HPDE6-E6E7 (cell line): ENCODE results near the gene IL1RAPL2.

Experiments used
- DNase-seq: peaks from one replicate; pipeline ENCODE4 v3.0.0; 2011; ENCODE audit warnings: missing footprints; ENCODE audit errors: extremely low spot score

The IL1RAPL2 gene

GRCh38 chrX:105266456-105266855 is 700.5 kb downstream of the IL1RAPL2 start:
- DNase-seq, result no peak

DNA sequence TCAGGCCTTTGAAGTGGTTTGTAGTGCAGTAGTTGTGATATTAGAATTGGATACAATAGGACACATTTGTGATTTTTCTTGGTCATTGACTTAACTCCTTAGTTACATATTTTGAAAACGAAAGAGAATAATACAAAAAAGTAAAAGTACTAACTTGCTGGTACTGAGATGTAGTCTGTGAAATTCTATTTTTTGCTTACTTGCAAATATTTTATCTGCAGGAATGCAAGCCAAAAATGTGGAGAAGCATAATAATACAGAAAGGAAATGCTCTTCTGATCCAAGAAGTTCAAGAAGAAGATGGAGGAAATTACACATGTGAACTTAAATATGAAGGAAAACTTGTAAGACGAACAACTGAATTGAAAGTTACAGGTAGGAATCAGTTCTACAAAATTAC is 701.2 kb downstream of the IL1RAPL2 start:
- no peak for DNase-seq

GRCh38 chrX:105269386-105269785 is 703.4 kb downstream of the IL1RAPL2 start:
- DNase-seq, result no peak

GRCh38 chrX:105273326-105273725 is 707.3 kb downstream of the IL1RAPL2 start:
- DNase-seq, result no peak

GRCh38 chrX:105274091-105274490 is 708.1 kb downstream of the IL1RAPL2 start:
- DNase-seq, result no peak

- no peak for DNase-seq
These were observed 711.1 kb downstream of the IL1RAPL2 start for GRCh38 chrX:105277132-105277531.

- no peak for DNase-seq
These were observed 716.1 kb downstream of the IL1RAPL2 start for GRCh38 chrX:105282077-105282476.

- no peak for DNase-seq
These were observed 731.0 kb downstream of the IL1RAPL2 start for GRCh38 chrX:105297041-105297440.

- no peak for DNase-seq
These were observed 733.3 kb downstream of the IL1RAPL2 start for GRCh38 chrX:105299286-105299685.

DNA sequence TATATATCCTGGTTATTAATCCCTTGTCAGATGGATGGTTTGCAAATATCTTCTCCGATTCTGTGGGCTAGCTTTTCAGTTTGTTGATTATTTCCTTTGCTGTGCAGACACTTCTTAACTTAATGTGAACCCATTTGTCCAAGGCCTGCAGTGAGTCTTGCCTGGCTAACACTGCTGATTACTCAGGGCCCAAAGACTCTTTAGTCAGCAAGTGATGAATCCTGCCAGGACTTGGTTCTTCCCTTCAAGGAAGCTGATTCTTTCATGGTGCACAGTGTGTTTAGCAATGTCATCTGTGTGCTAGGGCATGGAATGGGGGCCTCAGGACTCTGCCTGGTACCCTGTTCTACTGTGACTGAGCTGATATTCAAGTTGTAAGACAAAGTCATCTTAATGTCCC is 736.2 kb downstream of the IL1RAPL2 start:
- DNase-seq, result no peak

DNA sequence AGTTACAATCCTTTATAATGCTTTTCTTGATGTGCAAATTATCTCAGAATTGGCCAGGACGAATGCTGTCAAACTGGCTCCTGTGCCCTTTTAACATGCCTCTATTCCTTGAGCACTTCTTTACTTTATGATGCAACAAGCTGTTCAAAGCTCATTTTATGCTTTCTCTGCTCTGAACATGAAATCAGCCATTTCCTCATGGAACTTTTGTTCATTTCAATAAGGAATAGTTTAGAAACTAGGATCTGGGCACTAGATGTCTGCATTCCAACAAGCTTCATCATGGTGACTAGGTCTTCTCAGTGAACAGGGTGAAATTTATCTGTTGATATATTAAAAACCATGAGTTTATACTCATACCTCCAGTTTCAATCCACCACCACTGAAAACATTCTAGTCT is 741.8 kb downstream of the IL1RAPL2 start:
- DNase-seq, result no peak

GRCh38 chrX:105313596-105313995 is 747.6 kb downstream of the IL1RAPL2 start:
- no peak for DNase-seq

GRCh38 chrX:105314458-105314857 is 748.5 kb downstream of the IL1RAPL2 start:
- DNase-seq, result peak; percentile 45

GRCh38 chrX:105315248-105315647 is 749.2 kb downstream of the IL1RAPL2 start:
- no peak for DNase-seq

DNA sequence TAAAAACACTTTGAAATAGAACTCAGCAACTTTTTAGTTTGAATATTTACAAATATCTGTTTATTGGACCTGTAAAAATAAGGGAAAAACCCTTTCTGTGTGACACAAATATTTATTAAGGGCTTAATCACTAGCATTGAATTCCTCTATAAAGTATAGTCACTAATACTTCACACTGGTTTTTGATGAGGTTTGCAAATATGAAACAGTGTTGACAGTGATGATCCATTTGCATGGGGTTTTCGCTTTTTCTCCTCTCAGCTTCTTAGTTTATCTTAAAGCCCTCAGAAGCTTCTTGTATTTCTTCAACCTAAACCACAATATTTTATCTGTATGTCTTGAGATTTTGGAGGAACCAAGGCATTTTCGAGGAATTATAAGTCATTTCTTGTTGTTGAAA is 751.1 kb downstream of the IL1RAPL2 start:
- no peak for DNase-seq

GRCh38 chrX:105323928-105324327 is 757.9 kb downstream of the IL1RAPL2 start:
- DNase-seq, result peak; percentile 48

DNA sequence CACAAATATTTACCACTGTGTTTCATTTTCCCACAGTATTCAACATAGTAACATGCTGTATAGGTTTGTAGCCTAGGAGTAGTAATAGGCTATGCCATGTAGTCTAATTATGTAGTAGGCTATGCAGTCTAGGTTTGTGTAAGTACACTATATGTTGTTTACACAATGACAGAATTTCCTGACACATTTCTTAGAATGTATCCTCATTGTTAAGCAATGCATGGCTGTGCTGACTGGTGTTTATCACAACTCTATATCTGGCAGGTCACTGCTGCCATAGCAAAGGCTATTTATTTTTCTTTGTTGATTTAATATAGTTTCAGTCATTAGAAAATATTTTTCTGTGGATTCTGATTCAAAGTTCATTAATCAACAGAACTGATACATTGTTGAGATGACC is 762.8 kb downstream of the IL1RAPL2 start:
- no peak for DNase-seq

DNA sequence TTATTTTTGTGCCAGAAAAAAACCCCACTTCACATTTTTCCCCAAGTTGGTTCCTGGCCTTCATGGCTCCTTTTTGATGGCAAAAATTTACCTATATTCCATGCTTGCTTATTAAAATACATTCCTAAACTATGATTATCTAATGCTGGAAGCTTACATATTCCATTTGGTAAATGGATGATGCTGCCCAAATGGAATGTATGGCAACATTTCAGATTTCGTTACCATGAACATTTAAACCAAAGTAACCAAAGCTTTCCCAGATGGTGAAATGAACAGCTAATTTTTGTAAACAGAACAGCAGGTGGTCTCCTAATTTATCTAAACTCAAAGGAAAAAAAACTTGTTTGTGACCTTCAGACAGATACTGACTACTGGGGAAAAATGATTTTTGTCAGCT is 765.2 kb downstream of the IL1RAPL2 start:
- DNase-seq, result no peak

DNA sequence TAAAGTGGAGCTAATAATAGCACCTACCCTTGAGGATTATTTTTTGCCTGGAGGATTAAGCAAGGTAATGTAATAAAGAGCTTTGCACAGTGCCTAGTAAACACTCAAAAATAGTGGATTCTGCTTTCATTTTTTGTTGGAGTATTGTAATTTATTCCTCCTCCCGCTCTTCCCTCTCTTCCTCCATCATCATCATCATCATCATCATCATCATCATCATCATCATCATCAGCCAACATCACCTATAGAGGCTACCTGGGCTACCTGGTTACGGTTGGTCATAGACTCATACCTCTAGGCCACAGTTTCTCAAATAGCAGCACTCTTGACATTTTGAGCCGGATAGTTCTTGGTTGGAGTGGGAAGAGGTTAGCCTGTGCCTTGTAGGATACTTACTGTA is 781.4 kb downstream of the IL1RAPL2 start:
- no peak for DNase-seq

- no peak for DNase-seq
These were observed 783.5 kb downstream of the IL1RAPL2 start for GRCh38 chrX:105349476-105349875.

DNA sequence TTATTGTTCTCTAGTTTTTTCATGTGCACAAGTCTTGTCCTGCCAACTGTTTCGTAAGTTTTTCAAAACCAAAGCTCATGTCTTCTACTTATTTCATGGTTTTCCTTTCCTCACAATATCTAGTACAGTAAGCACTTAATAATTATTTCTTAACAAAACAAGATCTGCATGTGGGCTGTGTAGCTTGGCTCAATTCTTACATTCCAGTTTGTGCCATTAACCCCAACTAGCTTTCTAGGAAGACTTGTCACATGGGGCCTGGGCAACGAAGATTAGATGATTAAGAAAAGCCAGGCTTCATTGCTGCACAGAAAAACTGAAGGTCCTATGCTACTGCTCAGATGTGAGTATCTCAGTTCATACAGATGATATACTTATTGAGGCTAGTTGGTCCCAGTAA is 809.8 kb downstream of the IL1RAPL2 start:
- no peak for DNase-seq

GRCh38 chrX:105424729-105425128 is 858.7 kb downstream of the IL1RAPL2 start:
- DNase-seq, result no peak

GRCh38 chrX:105451401-105451800 is 885.4 kb downstream of the IL1RAPL2 start:
- DNase-seq, result no peak

- DNase-seq, result no peak
These were observed 892.8 kb downstream of the IL1RAPL2 start for GRCh38 chrX:105458846-105459245.

- no peak for DNase-seq
These were observed 894.4 kb downstream of the IL1RAPL2 start for GRCh38 chrX:105460376-105460775.
